Ramos (cell line): Measurements from ENCODE around the gene DYRK2.
"Not testable (repeated sequence)": the region's sequence is repeated elsewhere in the genome, so short reads cannot be mapped to it uniquely, and the experiment has no call there.

Experiments used
- in situ Hi-C: fragments of 300-500 bp; cut with MboI; formaldehyde crosslinking; loops from one replicate; pipeline ENCODE4 v1.14.3; 2022; ENCODE audit warnings: low sequenced_read_pairs; ENCODE audit not compliant: unreplicated experiment

Gene DYRK2

GRCh38 chr12:67669217-67669933 is 20.8 kb downstream of the DYRK2 start:
- in situ Hi-C loops, result no loop called here

DNA sequence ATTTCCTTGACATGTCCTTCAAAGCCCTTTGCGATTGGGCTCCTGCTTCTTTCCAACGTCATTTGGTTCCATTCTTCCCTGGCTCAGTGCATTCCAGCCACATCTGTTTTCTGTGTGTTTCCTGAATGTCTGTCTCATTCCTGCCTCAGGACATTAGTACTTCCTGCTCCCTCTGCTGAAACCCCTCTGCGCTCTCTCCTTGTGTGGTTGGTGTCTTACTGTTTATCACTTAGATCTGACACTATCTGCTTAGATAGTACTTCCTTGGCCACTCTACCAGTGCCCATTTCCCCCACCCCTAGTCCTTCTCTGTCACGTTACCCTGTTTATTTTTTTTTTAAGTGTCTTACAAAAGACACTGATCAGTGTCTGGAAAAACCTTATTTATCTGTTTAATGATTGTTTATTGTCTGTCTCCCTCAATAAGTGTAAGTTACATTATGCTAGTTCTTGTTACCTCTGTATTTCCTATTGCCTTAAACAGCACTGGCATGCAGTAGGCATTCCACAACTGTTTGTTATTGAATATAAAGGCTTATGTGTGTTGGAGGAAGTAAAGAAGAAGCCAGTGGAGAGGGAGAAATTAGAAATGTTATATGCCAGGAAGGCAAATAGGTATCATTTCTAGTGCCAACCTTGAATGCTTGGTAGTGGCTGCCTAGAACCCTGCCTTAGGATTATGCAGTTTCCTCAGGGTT is 21.5 kb downstream of the DYRK2 start:
- in situ Hi-C loops, result no loop called here

DNA sequence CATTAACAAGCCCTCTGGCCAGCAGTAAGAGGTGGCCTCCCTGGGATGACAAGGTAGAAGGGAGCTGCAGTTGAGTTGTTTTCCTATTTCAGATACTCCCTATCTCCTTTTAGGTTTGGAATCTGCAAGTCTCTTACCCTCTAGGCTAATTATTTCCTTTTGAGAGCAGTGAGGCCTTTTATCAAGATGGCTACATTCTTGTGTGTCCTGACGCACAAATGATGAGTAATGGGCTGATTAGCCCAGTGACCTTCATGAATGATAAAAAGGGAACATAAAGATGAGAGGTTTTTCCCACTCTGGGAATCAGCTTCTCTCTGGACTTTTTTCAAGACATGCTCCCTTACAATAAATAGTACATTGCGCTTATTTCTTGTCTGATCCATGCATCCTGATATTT is 22.9 kb downstream of the DYRK2 start:
- in situ Hi-C loops, result no loop called here

DNA sequence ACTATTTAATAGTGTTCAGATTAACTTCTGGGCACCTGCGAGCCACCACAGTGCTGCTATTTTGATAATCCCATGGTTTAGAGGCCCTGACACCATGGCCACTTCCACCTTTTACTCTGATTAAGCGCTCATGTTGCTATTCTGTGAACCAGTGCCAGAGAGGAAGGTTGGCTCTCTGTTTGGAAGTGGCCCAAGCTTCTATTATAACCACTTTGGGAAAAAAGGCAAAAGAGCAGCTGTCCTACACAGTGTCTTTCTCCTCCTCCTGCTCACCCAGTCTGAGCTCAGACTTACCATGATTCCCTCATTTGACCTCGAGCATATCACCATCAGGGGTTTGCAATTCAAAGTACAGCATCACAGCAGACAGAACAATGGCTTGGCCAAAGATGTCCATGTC is 23.3 kb downstream of the DYRK2 start:
- in situ Hi-C loops, result no loop called here

DNA sequence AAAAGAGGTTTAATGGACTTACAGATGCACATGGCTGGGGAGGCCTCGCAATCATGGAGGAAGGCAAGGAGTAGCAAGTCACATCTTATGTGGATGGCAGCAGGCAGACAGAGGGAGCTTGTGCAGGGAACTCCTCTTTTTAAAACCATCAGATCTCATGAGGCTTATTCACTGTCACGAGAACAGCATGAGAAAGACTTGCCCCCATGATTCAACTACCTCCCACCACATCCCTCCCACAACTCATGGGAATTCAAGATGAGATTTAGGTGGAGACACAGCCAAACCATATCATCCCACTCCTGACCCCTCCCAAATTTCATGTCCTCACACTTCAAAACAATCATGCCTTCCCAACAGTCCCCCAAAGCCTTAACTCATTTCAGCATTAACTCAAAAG is 24.0 kb downstream of the DYRK2 start:
- in situ Hi-C loops, result not testable (repeated sequence)

DNA sequence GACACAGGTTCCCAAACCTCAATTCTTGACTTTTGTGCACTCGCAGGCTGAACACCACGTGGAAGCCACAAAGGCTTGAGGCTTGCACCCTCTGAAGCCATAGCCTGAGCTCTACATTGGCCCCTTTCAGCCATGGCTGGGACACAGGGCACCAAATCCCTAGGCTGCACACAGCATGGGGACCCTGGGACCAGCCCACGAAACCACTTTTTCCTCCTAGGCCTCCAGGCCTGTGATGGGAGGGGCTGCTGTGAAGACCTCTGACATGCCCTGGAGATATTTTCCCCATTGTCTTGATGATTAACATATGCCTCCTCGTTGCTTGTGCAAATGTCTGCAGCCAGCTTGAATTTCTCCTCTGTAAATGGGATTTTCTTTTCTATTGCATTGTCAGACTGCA is 25.0 kb downstream of the DYRK2 start:
- in situ Hi-C loops, result not testable (repeated sequence)

GRCh38 chr12:67674417-67674816 is 25.9 kb downstream of the DYRK2 start:
- in situ Hi-C loops, result no loop called here

- in situ Hi-C loops, result no loop called here
These were observed 28.1 kb downstream of the DYRK2 start for GRCh38 chr12:67676624-67677023.

GRCh38 chr12:67677166-67677565 is 28.6 kb downstream of the DYRK2 start:
- in situ Hi-C loops, result no loop called here

DNA sequence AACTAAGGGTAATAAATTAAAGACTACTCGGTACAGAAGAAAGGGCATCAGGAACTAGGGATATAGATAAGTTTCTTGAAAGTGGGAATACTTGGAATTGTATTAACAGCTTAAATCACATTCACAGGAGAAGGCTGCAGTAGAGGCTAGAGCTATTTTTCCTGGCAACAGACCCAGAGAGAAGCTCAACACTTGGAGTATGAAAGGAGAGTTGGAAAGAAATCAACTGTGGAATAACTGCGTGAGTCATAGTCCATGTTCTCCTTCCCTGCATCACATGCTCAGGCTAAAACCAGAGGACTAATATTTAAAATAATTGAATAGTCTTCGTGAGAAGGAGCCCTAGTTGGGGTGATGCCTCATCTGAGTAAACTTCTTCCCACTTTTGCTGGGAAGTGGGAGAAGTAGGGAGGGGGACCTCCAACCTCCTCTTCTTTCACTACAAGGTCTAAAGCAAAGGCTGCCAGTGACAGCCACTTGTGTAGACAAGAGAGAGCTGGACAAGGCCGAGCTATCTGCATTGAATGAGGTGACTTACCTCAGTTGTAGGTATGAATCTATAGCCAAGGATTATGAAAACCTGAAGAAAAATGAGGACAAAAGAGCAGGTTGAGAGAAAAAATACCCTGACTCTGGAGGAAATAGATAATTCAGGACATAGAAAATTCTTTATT is 32.7 kb downstream of the DYRK2 start:
- in situ Hi-C loops, result no loop called here

GRCh38 chr12:67681941-67682620 is 33.5 kb downstream of the DYRK2 start:
- in situ Hi-C loops, result no loop called here

DNA sequence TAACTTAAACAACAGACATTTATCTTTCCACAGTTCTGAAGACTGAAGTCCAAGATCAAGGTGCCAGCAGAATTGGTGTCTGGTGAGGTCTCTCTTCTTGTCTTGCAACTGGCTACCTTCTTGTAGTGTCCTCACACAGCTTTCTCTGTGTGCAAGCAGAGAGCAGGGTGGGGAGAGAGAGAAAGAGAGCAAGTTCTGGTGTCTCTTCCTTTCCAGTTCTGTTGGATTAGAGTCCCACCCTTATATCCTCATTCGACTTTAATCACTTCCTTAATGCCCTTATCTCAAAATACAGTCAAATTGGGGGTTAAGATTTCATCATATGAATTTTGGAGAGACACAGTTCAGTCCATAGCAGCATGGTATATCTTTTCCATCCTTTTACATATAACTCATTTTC is 40.8 kb downstream of the DYRK2 start:
- in situ Hi-C loops, result no loop called here

GRCh38 chr12:67690656-67691055 is 42.1 kb downstream of the DYRK2 start:
- in situ Hi-C loops, result no loop called here

DNA sequence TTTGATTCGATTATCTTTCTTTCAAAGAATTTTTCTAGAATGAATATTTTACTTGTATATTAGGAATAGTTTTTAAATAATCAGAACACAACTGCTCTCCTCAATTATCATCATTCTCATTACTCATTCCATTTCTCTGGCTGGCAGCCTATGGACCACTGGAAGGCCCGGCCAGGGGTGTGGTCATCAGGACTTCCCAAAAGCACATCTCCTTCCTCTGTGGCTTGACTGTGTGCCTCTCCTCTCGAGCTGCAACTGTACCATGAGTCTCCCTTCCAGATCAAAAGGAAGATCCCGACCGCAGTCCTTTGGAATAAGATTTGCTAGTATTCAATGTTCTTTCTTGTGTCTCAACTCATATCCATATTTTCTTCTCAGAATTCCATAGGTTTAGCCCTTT is 42.7 kb downstream of the DYRK2 start:
- in situ Hi-C loops, result no loop called here

- in situ Hi-C loops, result no loop called here
These were observed 43.6 kb downstream of the DYRK2 start for GRCh38 chr12:67692135-67692534.

DNA sequence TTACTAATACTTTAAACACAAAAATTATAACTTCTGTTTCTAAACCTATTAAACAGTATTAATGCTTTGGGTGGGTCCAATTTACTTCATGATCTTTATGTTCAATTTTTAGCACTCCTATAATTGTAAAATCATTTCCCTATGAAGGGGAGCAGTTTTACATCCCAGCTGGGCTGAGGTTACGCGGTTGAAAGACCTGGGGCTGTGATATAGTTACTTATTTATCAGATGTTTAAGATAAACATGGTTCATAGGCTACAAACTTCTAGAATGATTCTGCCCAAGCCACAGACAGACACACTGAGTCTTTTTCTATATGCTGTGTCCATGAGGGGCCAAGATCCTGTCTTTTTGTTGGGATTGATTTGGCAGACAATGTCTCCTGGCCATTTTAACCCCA is 44.4 kb downstream of the DYRK2 start:
- in situ Hi-C loops, result no loop called here

- in situ Hi-C loops, result no loop called here
These were observed 45.3 kb downstream of the DYRK2 start for GRCh38 chr12:67693894-67694293.

GRCh38 chr12:67694306-67694900 is 45.9 kb downstream of the DYRK2 start:
- in situ Hi-C loops, result no loop called here

DNA sequence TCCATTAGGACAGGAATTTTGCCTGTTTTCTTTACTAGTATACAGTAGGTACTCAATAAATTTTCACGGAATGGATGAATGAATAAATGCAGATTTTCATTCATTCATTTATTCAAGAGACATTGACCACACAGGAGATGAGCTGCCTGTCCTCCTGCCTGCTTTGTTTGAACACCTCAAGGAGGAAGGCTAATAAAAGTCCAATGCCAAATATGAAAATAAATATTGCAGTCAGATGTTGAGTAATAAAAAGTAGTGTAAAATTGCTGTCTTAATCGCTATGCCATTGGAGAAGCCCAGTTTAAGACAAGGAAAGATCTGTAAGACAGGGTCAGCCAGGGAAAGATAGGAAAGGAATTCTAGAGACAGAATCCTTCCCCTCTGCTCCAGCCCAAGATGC is 47.4 kb downstream of the DYRK2 start:
- in situ Hi-C loops, result no loop called here

- in situ Hi-C loops, result no loop called here
These were observed 48.9 kb downstream of the DYRK2 start for GRCh38 chr12:67697443-67697842.

- in situ Hi-C loops, result no loop called here
These were observed 49.4 kb downstream of the DYRK2 start for GRCh38 chr12:67697967-67698366.
